Measurements from ENCODE around the gene AMH. TPM values are rescaled to one million over a fixed set of nuclear protein-coding genes. Genes with fewer than 3 reads are reported as not detected.

AMH gene
- total RNA-seq, 4 donors from 2014 or later: 1.1 to 3.5 TPM; not detected in 2

GRCh38 chr19:2283835-2284507 lies 34.8 kb downstream of the AMH start:
- WGBS, 2 donors (ENCODE audit: low coverage in 1 of 2): 20 to 86% methylated on average over 1 to 8 of the region's 8 CpGs
- TF ChIP-seq EP300 (IDR thresholded peaks at IDR 0.05; ENCODE audit: low read depth): no peak
- no peak for TF ChIP-seq POLR2A (IDR thresholded peaks at IDR 0.05)
- no peak for TF ChIP-seq CTCF (IDR thresholded peaks at IDR 0.05)
- no peak for TF ChIP-seq POLR2AphosphoS5 (IDR thresholded peaks at IDR 0.05)
- Histone ChIP-seq H3K4me1 (peaks cover 0 to 14% (median 8%) of the 10 kb centered on the region in 4 donors), H3K27ac (no peak overlapping the region), H3K36me3 (no peaks in the 10 kb centered on the region), H3K27me3 (peaks cover 51% of the 10 kb centered on the region), H3K4me3 (no peak overlapping the region), H3K9me3 (no peaks in the 10 kb centered on the region)
- DNase-seq: no peak
- intact Hi-C loops (cut with DNase I; ENCODE audit: low total_unique reads) (loop anchor here (2.0 to 10.0 kb wide), 2 partner anchors 607 to 1901 kb away; partner anchors contain the start of genes ANKRD24 and SIRT6), in situ Hi-C loops (cut with MboI; ENCODE audit: low pct_ligation_motif_present in 1 of 4, low pct_unique_long_range_greater_than_20kb in 1 of 4, low sequenced_read_pairs in 3 of 4) (loop anchor here in 2 of 4 donors (25.0 kb wide), 1 partner anchor 103 kb away; no protein-coding TSS in a partner anchor)

- Histone ChIP-seq H3K27me3 (peaks cover 71% of the 10 kb centered on the region), H3K4me1 (peaks cover 3 to 36% (median 28%) of the 10 kb centered on the region in 4 donors), H3K9me3 (no peaks in the 10 kb centered on the region), H3K4me3 (no peak overlapping the region), H3K27ac (no peak overlapping the region), H3K36me3 (no peaks in the 10 kb centered on the region)
- WGBS, 2 donors (ENCODE audit: low coverage in 1 of 2): 86% methylated on average over 20 of the region's 20 CpGs; no CpG with 5 or more reads in 1 of the 2 donors
- in situ Hi-C loops (cut with MboI; ENCODE audit: low pct_ligation_motif_present in 1 of 4, low pct_unique_long_range_greater_than_20kb in 1 of 4, low sequenced_read_pairs in 3 of 4) (loop anchor here in 2 of 4 donors (25.0 kb wide), 1 partner anchor 101 kb away; no protein-coding TSS in a partner anchor), intact Hi-C loops (cut with DNase I; ENCODE audit: low total_unique reads) (loop anchor here (10.0 kb wide), 1 partner anchor 1898 kb away; the partner anchor contains the start of genes ANKRD24 and SIRT6)
- no peak for TF ChIP-seq EP300 (IDR thresholded peaks at IDR 0.05; ENCODE audit: low read depth)
- no peak for TF ChIP-seq POLR2A (IDR thresholded peaks at IDR 0.05)
- no peak for TF ChIP-seq POLR2AphosphoS5 (IDR thresholded peaks at IDR 0.05)
- TF ChIP-seq CTCF (IDR thresholded peaks at IDR 0.05): no peak
- no peak for DNase-seq
Measured at GRCh38 chr19:2286402-2287140, 37.4 kb downstream of the AMH start.

- 65% methylated on average over 13 of the region's 13 CpGs; no CpG with 5 or more reads in 1 of the 2 donors for WGBS, 2 donors (ENCODE audit: low coverage in 1 of 2)
- Histone ChIP-seq H3K4me1 (peaks cover 3 to 28% (median 20%) of the 10 kb centered on the region in 4 donors), H3K27me3 (peaks cover 71% of the 10 kb centered on the region), H3K36me3 (no peaks in the 10 kb centered on the region), H3K4me3 (no peak overlapping the region), H3K9me3 (no peaks in the 10 kb centered on the region), H3K27ac (no peak overlapping the region)
- intact Hi-C loops (cut with DNase I; ENCODE audit: low total_unique reads): loop anchor here (10.0 kb wide), 1 partner anchor 1897 kb away; the partner anchor contains the start of genes ANKRD24 and SIRT6
- TF ChIP-seq CTCF (IDR thresholded peaks at IDR 0.05): no peak
- no peak for TF ChIP-seq POLR2A (IDR thresholded peaks at IDR 0.05)
- no peak for TF ChIP-seq EP300 (IDR thresholded peaks at IDR 0.05; ENCODE audit: low read depth)
- TF ChIP-seq POLR2AphosphoS5 (IDR thresholded peaks at IDR 0.05): no peak
- in situ Hi-C loops (cut with MboI; ENCODE audit: low pct_ligation_motif_present in 1 of 4, low pct_unique_long_range_greater_than_20kb in 1 of 4, low sequenced_read_pairs in 3 of 4): loop anchor here in 2 of 4 donors (25.0 kb wide), 1 partner anchor 100 kb away; no protein-coding TSS in a partner anchor
- no peak for DNase-seq
Measured at GRCh38 chr19:2287585-2288337, 38.6 kb downstream of the AMH start.
